HG03039 (cell line): Measurements from ENCODE around the gene AGAP1.

ENCODE experiments used
- ATAC-seq: cut with Tn5 transposase; IDR thresholded peaks from one replicate; pipeline ENCODE4 v1.9.1; 2021; ENCODE audit warnings: mild to moderate bottlenecking, moderate library complexity; ENCODE audit not compliant: unreplicated experiment

Gene AGAP1

DNA sequence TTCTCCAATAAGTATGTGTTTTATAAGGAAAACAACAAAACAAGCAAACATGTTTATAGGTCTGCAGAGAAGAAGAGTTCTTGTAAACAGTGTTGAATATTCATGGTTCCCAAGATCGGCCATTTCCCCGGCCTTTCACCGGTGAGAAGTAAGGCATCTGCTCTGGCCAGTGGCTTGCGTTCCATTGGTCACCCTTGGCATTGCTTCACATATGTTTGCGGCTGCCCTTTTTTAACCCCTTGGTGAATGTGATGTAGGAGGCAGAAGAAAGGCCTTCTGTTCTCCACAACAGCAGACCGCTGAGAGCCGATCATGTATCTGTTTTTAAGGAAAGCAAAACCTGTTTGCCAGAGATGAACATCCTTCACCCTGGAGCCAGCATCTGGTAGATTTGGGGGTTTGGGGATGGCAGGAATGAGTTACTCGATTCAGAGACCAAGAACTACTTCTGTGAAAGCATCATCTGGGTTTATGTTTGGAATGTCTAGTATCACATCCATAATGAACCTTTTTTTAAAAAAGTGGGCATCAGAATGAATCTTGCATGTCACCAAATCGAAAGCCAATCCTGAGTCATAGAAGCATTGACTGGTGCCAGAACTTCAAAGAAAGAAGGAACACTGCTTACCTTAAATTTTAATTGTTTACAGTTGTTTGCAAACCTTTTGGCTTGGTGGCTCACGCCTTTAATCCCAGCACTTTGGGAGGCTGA is 112.3 kb downstream of the AGAP1 start:
- ATAC-seq, result no peak

GRCh38 chr2:235607546-235608199 is 113.8 kb downstream of the AGAP1 start:
- ATAC-seq, result no peak

DNA sequence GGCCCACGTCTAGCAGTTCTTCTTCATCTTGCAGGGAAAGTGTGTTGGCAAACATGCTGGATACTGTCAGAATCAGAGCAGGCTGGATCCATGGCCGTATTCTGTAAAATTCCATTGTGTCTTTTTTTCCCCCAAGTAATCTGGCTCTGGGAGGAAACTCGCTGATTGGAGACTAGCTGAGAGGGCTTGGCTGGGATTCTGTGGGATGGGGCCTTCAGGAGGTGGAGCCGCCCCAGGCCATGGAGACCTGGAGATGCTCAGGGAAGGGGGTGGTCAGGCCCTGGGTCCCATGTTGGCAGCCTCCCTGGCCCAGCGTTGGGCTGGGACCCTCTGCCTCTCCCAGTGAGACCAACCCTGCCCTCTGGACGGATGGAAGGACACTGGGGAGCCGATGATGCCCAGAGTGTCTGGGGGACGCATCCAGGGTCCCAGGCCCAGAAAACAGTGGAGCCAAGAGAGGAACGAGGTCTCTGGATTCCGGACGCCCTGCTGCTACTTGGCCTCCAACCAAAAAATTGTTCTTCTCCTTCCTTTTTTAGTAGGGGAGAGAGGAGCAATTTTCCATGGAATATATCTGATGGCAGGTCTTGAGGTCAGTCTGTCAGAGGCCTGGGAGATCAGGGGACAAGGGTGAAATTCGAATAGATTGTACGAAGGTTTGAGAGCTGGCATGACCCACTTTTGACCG is 114.5 kb downstream of the AGAP1 start:
- no peak for ATAC-seq

- ATAC-seq, result no peak
Measured at GRCh38 chr2:235609321-235609720, 115.5 kb downstream of the AGAP1 start.

DNA sequence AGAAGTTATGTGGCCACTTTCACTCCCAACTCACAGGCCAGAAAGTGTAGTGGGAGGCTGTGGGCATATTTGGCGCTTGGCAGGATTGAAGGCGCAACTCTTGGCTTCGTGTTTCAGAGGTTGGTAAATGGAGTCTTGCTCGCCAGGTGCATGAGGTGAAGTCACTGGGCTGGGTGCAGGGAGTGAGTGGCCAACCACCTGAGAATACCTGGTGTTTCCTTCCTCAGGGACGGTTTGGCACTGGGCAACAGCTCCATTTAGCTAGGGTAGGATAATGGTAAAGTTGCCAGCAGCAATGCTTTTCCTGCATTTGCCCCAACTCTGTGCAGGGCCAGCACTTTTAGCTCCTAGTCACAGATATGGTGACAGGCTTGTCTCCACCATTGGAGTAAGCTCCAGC is 115.9 kb downstream of the AGAP1 start:
- no peak for ATAC-seq

- ATAC-seq, result no peak
Measured at GRCh38 chr2:235610696-235611257, 116.9 kb downstream of the AGAP1 start.

GRCh38 chr2:235611349-235611748 is 117.5 kb downstream of the AGAP1 start:
- ATAC-seq, result no peak

DNA sequence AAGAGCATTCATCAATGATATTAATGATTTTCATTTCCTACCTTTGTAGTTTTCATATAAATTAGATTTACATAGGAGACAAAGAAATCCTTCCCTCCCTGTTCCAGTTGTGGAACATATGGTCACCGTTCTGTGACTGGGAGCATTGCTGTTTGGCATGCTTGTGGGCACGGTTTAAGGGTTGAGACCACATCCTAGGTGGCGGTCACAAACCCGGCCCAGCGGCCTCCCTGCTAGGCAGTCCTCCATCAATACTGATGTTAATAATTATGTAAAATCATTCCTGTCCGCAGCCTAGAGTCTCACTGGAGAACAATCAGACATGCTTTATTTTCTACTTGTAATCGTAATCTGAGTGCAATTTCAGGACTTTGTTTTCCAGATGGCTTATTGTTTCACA is 117.9 kb downstream of the AGAP1 start:
- ATAC-seq, result no peak

DNA sequence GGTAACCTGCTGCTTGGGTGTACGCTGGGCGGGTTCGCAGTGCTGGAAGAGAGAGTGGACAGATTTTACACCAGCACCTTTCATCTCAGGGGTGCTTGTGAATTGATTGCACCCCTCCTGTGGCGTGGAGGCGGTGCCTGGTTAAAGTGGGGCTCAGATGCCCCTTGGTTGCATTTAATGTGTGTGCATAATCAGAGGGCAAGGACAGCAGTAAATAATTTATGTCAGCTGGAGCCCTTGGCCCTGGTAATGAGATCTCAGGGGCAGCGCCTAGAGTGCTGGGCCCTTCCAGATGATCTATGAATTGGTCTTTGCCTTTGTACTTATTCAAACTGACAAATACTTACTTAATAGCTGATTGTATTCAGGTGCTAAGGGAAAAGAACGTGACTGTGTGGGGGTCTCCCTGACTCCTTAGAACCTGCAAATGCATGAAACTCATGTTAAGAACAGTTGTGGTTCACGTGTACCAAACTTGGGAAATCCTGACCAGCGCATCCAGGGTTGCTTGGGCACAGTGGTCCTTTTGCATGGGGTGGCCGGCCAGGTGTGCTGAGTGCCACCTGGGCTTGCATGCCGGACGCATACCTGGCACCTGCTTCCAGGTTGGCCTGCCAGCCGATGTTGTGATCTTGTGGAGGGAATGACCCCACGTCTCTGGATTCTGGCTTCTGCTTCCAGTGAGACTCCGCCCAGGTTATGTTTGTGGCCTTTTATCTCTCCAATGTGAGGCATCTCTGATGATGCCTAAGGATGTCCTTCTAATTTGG is 118.5 kb downstream of the AGAP1 start:
- no peak for ATAC-seq

GRCh38 chr2:235613649-235614048 is 119.8 kb downstream of the AGAP1 start:
- no peak for ATAC-seq

- no peak for ATAC-seq
Measured at GRCh38 chr2:235614176-235614860, 120.5 kb downstream of the AGAP1 start.

- no peak for ATAC-seq
Measured at GRCh38 chr2:235614900-235615712, 121.3 kb downstream of the AGAP1 start.

DNA sequence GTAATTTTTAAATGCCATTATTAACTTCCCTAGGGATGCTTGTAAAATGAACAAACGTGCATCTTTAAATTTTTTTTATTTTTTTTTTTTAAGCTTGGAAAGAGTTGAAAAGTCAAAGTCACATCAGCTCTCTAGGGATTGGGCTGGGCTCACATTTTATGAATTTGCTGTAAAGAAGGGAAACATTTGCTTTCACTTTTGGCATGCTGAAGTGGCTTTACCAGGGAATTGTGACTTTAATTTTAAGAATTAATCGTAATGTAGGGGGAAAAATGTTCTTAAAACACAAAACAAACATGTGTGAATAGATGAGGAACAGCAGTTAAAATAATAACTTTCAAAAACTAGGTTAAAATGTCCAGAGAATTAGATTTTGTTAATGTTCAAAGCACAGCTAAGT is 123.0 kb downstream of the AGAP1 start:
- ATAC-seq, result no peak

- ATAC-seq, result no peak
Measured at GRCh38 chr2:235618039-235618438, 124.2 kb downstream of the AGAP1 start.

DNA sequence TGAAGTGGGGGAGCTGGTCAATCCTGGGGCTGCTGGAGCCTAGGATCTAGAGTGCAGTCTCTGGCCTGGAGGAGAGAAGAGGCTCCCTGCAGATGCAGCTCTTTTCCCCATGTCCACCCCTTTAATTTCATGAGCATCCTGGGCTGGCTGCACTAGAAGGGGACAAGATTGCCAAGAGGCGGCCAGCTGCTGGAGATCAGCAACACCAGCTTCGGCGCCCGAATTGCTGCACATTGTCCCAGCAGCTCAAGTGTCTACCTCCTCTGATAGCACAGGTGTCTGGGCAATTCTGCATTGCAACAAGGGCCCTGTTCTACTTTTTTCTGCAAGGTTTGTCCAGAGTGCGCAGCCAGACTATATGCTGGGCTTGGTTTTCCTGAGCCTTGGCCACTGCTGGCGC is 125.7 kb downstream of the AGAP1 start:
- ATAC-seq, result no peak

GRCh38 chr2:235621736-235622135 is 127.9 kb downstream of the AGAP1 start:
- ATAC-seq, result no peak

GRCh38 chr2:235623111-235623510 is 129.3 kb downstream of the AGAP1 start:
- ATAC-seq, result no peak

GRCh38 chr2:235623752-235624151 is 129.9 kb downstream of the AGAP1 start:
- ATAC-seq, result no peak

DNA sequence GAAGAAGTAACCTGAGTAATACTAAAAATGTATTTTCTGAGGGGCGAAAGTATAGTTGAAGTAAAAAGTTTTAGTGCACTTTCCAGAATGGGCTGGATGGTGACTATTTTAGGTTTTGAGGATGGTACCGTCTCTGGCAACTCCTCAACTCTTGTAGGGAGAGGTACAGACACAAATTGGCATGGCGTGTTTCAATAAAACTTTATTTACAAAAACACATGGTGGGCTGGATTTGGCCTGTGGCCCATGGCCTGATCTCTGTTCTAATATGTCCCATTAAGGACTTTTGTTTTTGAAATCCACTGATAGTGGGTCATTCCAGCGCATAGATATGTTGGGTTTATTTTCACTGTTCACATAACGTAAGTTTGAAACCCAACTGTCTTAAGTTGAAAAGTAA is 132.8 kb downstream of the AGAP1 start:
- ATAC-seq, result no peak

- no peak for ATAC-seq
Measured at GRCh38 chr2:235627682-235628081, 133.8 kb downstream of the AGAP1 start.
